ENCODE data around the gene FAM168A. TPM values are rescaled to one million over a fixed set of nuclear protein-coding genes. Genes with fewer than 3 reads are reported as not detected.

The FAM168A gene
- total RNA-seq, 1 donor from 2014 or later, result 19.3 TPM

DNA sequence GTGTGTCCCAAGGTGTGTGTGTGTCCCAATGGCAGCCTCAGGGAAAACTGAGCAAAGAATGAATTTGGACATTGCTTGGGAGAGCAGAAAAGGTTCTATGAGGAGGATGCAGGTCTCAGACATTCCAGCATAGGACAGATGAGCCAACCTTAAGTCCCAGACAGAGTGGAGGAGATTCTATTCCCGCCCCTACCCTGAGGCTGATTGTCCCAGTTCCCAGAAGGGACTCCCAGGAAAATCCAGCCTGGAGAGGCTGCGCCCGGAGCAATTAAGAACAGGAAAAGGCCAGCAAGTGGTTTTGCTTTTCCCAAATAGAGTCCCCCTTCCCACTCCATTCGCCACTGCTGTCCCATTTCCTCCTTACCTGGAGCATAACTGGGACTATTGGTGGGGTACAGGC lies 167.6 kb downstream of the FAM168A start:
- Mint-ChIP-seq H3K9me3 (no peaks in the 10 kb centered on the region), H3K27ac (no peak overlapping the region), H3K27me3 (ENCODE audit: insufficient read depth, low read depth) (peaks cover 4% of the 10 kb centered on the region), H3K4me3 (no peak overlapping the region), H3K4me1 (peaks cover 16% of the 10 kb centered on the region), H3K36me3 (peaks cover 7% of the 10 kb centered on the region)
- Histone ChIP-seq H3F3A (ENCODE audit: low read depth) (peaks cover 13% of the 10 kb centered on the region), H3K27ac (peak overlapping the region; percentile 74), H2AFZ (replicated peaks) (no peak overlapping the region), H3K36me3 (no peaks in the 10 kb centered on the region), H3K79me2 (ENCODE audit: low read depth) (peaks cover 4% of the 10 kb centered on the region), H3K27me3 (no peaks in the 10 kb centered on the region), H3K9ac (no peak overlapping the region), H3K9me3 (ENCODE audit: low read depth) (no peaks in the 10 kb centered on the region), H3K4me2 (no peak overlapping the region), H3K4me3 (no peak overlapping the region), H3K4me1 (peaks cover 25% of the 10 kb centered on the region), H4K20me1 (ENCODE audit: low read depth) (peaks cover 7% of the 10 kb centered on the region)
- no peak for TF ChIP-seq EZH2 (IDR thresholded peaks at IDR 0.05)
- TF ChIP-seq EZH2phosphoT487 (IDR thresholded peaks at IDR 0.05), result no peak
- TF ChIP-seq CTCF (IDR thresholded peaks at IDR 0.05), result no peak
- no peak for DNase-seq (ENCODE audit: low spot score)

GRCh38 chr11:73429121-73429750 lies 168.7 kb downstream of the FAM168A start:
- H3K9me3 Mint-ChIP-seq, result no peaks in the 10 kb centered on the region
- Histone ChIP-seq H3K4me1 (peaks cover 21% of the 10 kb centered on the region), H3K36me3 (no peaks in the 10 kb centered on the region), H3K4me3 (no peak overlapping the region), H3K9me3 (ENCODE audit: low read depth) (no peaks in the 10 kb centered on the region), H3K27me3 (no peaks in the 10 kb centered on the region), H4K20me1 (ENCODE audit: low read depth) (peaks cover 2% of the 10 kb centered on the region), H3K27ac (no peak overlapping the region), H3K4me2 (no peak overlapping the region), H3K79me2 (ENCODE audit: low read depth) (peaks cover 4% of the 10 kb centered on the region), H3K9ac (no peak overlapping the region), H2AFZ (replicated peaks) (no peak overlapping the region), H3F3A (ENCODE audit: low read depth) (peaks cover 3% of the 10 kb centered on the region)
- no peak for TF ChIP-seq EZH2phosphoT487 (IDR thresholded peaks at IDR 0.05)
- H3K36me3 Mint-ChIP-seq, result peaks cover 7% of the 10 kb centered on the region
- H3K27me3 Mint-ChIP-seq (ENCODE audit: insufficient read depth, low read depth), result peaks cover 4% of the 10 kb centered on the region
- H3K4me1 Mint-ChIP-seq, result peaks cover 6% of the 10 kb centered on the region
- H3K4me3 Mint-ChIP-seq, result no peak overlapping the region
- H3K27ac Mint-ChIP-seq, result no peak overlapping the region
- no peak for DNase-seq (ENCODE audit: low spot score)

- DNase-seq (ENCODE audit: low spot score), result no peak
- TF ChIP-seq EZH2phosphoT487 (IDR thresholded peaks at IDR 0.05) (no peak), CTCF (IDR thresholded peaks at IDR 0.05) (no peak), EZH2 (IDR thresholded peaks at IDR 0.05) (no peak)
- Histone ChIP-seq H4K20me1 (ENCODE audit: low read depth) (no peaks in the 10 kb centered on the region), H2AFZ (replicated peaks) (no peak overlapping the region), H3K27me3 (no peaks in the 10 kb centered on the region), H3F3A (ENCODE audit: low read depth) (no peaks in the 10 kb centered on the region), H3K9ac (no peak overlapping the region), H3K36me3 (no peaks in the 10 kb centered on the region), H3K4me3 (no peak overlapping the region), H3K4me1 (peaks cover 18% of the 10 kb centered on the region), H3K4me2 (no peak overlapping the region), H3K27ac (no peak overlapping the region), H3K9me3 (ENCODE audit: low read depth) (no peaks in the 10 kb centered on the region), H3K79me2 (ENCODE audit: low read depth) (peaks cover 4% of the 10 kb centered on the region)
- Mint-ChIP-seq H3K36me3 (peaks cover 7% of the 10 kb centered on the region), H3K4me3 (no peak overlapping the region), H3K4me1 (peaks cover 4% of the 10 kb centered on the region), H3K9me3 (no peaks in the 10 kb centered on the region), H3K27me3 (ENCODE audit: insufficient read depth, low read depth) (peaks cover 4% of the 10 kb centered on the region), H3K27ac (no peak overlapping the region)
Observed at GRCh38 chr11:73428699-73429098, 169.2 kb downstream of the FAM168A start.

DNA sequence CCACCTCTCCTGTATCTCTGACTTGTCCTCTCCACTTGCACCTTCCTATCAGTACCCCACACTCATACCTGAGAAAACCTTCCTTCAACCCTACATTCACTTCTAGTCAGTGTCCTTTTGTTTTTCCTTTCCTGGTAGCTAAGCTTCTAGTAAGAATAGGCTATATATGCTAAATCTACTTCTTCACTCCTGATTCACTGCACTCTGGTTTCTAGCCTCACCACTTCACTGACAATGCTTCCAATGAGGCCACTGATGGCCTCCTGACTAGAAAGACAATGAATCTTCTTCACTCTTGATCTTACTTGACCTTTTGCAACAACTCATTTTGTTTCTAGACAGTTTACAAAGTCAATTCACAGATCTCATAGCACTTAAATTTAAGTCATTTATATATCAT lies 169.7 kb downstream of the FAM168A start:
- no peak overlapping the region for H3K4me2 ChIP-seq
- TF ChIP-seq CTCF (IDR thresholded peaks at IDR 0.05), result no peak
- no peak for TF ChIP-seq EZH2 (IDR thresholded peaks at IDR 0.05)
- TF ChIP-seq EZH2phosphoT487 (IDR thresholded peaks at IDR 0.05), result no peak
- Mint-ChIP-seq H3K9me3 (no peaks in the 10 kb centered on the region), H3K27ac (no peak overlapping the region), H3K4me1 (peaks cover 4% of the 10 kb centered on the region), H3K36me3 (peaks cover 7% of the 10 kb centered on the region), H3K4me3 (no peak overlapping the region), H3K27me3 (ENCODE audit: insufficient read depth, low read depth) (peaks cover 4% of the 10 kb centered on the region)
- no peak for DNase-seq (ENCODE audit: low spot score)
- H3K4me1 ChIP-seq, result peaks cover 18% of the 10 kb centered on the region
- no peak overlapping the region for H2AFZ ChIP-seq (replicated peaks)
- no peaks in the 10 kb centered on the region for H3F3A ChIP-seq (ENCODE audit: low read depth)
- no peak overlapping the region for H3K4me3 ChIP-seq
- H3K9me3 ChIP-seq (ENCODE audit: low read depth), result no peaks in the 10 kb centered on the region
- H3K36me3 ChIP-seq, result no peaks in the 10 kb centered on the region
- H3K79me2 ChIP-seq (ENCODE audit: low read depth), result peaks cover 4% of the 10 kb centered on the region
- H3K27me3 ChIP-seq, result no peaks in the 10 kb centered on the region
- no peak overlapping the region for H3K27ac ChIP-seq
- no peaks in the 10 kb centered on the region for H4K20me1 ChIP-seq (ENCODE audit: low read depth)
- no peak overlapping the region for H3K9ac ChIP-seq
